ENCODE measurements around the gene APOLD1. TPM values are rescaled to one million over a fixed set of nuclear protein-coding genes. Genes with fewer than 3 reads are reported as not detected.
A peak's percentile ranks its signal among the peaks of the same experiment; 100 is the strongest.
"Not testable (repeated sequence)": the region's sequence is repeated elsewhere in the genome, so short reads cannot be mapped to it uniquely, and the experiment has no call there.

Gene APOLD1
- polyA plus RNA-seq, 4 donors, result 8.4 to 14.9 (median 12.4) TPM

DNA sequence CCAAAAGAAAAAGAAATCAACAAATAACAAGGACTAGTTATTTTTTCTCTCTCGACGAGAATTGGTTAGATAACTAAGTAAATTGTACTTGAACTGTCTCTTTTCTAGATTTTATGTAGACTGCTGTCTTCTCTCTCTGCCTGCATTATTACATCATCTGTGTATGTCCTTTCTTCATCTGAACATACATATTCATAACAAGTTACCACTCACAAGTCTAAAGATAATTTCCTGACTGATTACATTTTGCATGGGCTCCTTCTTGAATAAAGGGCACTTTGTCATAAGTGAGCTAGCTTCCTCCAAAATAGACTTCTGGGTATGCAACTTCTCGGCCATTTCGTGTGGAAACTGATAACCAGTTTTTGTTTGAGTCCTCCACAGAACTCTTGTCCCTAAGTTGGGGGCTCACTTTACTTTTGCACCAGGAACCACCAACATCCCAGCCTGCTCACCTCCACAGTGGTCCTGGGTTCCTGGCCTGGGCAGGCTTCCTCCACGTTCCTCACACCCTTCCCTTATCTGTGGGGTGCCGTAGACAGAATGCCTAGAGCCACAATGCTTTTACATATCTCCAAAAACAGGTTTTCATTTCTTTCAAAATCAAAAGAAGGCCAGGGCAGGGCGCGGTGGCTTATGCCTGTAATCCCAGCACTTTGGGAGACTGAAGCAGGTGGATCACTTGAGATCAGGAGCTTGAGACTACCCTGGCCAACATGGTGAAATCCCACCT, 21.5 kb downstream of the APOLD1 start:
- DNase-seq (ENCODE audit: low read depth in 4 of 4, low spot score in 3 of 4), result no peak

DNA sequence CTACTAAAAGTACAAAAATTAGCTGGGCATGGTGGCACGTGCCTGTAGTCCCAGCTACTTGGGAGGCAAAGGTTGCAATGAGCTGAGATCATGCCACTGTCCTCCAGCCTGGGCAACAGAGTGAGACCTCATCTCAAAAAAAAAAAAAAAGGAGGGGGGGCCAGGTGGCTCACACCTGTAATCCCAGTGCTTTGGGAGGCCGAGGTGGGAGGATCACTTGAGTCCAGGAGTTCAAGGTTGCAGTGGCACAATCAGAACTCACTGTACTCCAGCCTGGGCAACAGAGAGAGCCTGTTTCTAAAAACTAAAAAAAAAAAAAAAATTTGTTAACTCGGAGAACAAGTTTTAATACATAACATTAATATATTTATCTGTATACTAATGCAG, 22.1 kb downstream of the APOLD1 start:
- DNase-seq (ENCODE audit: low read depth in 4 of 4, low spot score in 3 of 4), result not testable (repeated sequence)

DNA sequence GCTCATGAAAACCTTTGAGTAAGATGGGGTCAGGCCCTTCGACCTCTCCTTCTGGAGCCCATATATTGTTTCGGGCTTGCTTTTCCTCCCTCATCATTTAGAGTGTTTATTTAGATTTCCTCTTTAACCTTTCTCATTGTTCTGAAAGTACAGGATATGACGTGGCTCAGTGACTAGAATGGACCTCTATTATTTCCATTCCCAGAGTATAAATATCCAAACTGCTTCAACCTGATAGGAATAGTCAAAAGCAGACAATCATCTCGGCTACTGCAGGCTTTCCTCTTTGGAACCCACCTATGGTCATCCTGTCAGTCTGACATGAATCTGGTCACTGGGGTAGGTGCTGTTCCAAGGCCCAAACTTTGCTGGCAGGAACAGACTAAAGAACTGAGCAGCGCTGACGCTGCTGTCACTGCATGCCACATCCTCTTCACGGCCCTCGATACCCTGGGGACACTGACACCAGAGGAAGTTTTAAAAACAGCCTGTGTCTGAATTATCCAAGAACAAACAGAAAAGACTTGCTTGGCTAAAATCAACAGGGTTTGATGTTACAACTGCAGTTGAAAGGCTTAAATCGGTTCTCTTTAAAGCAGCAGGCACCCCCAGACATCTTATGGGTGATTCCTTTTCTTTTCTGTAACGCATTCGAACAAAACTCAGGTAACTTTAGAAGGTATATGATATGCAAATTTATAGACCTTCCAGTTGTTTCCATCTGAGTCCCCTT, 22.7 kb downstream of the APOLD1 start:
- no peak for DNase-seq (ENCODE audit: low read depth in 4 of 4, low spot score in 3 of 4)

DNA sequence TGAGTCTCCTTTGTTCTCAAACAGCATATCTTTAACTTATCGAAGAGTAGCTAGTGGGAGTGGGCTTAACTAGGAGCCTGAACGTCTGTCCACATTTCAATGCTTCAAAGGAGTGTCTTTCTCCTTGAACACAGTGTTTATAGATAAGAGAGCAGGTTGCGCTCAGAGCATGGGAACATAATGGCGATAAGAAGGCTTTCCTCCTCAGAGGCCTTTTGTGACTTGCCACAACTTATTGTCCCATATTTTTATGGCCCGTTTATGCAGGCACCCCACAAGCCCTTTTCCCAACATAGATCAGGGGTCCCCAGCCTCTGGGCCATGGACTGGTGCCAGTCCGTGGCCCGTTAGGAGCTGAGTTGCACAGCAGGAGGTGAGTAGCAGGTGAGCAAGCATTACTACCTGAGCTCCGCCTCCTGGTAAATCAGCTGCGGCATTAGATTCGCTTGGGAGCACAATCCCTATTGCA, 25.1 kb downstream of the APOLD1 start:
- DNase-seq (ENCODE audit: low read depth in 4 of 4, low spot score in 3 of 4), result no peak

DNA sequence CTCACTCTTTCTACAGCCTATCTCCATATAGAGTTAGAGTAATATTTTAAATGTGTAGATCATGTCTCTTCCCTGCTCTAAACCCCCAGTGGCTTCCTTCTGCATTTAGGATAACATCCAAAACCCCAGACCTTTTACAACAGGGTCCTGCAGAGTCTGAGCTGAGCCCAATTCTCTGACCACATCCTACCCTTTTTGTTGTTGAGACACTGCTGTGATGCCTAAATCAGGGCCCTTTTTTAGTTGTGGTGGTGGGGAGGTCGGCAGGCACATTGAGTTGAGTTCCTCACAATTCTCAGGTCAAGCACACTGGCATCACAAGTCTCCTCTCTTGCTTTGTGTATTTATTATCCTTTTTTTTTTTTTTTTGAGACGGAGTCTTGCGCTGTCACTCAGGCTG, 25.9 kb downstream of the APOLD1 start:
- DNase-seq (ENCODE audit: low read depth in 4 of 4, low spot score in 3 of 4), result no peak

DNA sequence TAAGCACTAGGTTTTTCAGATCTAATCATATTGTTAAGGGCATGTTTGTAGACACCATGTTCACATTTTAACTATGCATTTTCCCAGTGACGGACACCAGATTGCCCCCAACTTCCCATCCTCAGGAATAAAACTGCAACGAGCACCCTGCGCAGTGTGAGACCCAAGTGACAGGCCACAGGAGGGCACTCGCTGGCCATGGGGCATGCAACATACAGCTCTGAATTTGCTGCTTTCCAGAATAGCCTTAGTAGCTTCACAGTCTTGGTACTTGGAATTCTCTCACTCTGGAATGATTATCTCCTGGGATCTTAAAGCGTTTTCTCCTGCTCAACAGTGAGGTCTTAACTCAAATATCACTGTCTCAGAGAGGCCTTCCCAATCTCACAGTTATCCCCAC, 26.7 kb downstream of the APOLD1 start:
- no peak for DNase-seq (ENCODE audit: low read depth in 4 of 4, low spot score in 3 of 4)

DNA sequence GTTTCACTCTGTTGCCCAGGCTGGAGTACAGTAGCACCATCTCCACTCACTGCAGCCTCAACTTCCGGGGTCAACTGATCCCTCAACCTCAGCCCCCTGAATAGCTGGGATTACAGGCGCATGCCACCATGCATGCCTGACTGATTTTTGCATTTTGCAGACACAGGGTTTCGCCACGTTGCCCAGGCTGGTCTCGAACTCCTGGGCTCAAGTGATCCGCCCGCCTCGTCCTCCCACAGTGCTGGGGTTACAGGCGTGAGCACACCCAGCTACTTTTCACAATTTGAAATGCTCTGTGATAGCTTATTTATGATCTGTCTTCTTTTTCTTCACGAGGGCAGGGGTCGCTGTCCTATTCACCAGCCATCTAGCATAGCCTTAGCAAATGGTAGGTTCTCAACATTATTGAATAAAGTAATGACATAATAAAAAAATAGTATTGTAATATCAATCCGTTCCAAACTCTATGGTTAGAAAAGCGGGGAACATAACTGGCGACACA, 27.2 kb downstream of the APOLD1 start:
- no peak for DNase-seq (ENCODE audit: low read depth in 4 of 4, low spot score in 3 of 4)

DNA sequence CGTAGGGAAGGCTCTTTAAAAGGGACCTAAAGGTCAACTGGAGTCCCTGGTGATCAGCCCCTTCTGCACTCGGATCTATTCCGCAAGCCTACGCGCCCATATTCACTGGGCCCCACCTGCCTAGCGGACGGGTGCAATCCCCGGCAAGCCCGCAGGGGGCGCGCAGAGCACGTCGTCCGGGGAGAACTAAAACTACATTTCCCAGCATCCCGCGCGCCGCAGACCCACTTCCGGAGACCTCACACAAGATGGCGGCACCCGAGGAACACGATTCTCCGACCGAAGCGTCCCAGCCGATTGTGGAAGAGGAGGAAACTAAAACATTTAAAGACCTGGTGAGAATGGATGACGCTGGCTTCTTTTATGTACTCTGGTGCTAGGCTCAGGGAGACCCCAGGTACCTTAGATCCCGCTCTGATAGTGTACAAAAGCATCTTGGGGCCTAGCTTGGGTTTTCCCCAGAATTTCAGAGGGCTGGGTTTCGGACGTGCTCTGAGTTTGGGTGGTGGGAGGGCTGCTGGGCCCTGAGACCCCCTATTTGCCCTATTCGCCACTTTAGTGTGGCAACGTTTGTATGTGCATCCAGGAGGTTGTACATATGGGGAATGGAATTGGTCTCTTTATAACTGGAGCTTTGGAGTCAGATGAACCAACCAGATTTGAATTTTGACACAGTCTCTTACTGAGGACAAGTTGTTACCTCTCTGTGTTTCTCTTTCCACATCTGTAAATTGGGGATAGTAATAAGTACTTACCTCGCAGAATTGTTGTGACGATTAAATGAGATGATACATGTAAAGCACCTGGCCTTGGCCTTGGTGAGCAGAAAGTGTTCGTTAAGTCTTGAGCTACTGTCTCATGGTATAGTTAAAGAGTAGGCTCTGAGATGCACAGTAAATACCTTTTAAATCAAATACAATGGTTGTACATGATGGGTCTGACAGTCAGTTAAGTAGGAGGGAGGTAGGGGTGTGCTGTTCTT, 28.0 kb downstream of the APOLD1 start, which contains the start of gene DDX47:
Gene DDX47, plus strand, starts transcription at position 227 of the 982 bp plus-strand sequence. Its CDS starts 22 bp downstream, at position 249.
- DNase-seq (ENCODE audit: low read depth in 4 of 4, low spot score in 3 of 4), result peak; percentile 81 to 84 (median 82)

DNA sequence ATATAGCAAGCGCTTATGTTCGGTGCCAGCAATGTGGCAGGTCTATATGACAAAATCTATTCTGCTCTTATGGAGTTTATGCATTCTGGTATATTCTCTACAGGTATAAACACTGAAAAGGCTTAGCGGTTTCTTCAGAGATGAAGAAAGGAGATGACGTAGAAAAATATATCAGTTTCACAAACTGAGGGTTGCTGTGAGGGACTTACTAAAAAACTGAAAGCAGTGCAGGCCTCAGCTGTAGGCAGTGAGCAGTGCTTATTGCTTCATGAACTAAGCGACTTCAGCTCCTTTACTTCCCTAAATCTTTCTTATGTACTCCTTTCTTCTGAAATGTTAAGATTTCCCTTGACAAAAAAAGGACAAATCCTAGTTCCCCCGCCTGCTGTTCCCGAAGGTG, 32.2 kb downstream of the APOLD1 start:
- no peak for DNase-seq (ENCODE audit: low read depth in 4 of 4, low spot score in 3 of 4)

DNA sequence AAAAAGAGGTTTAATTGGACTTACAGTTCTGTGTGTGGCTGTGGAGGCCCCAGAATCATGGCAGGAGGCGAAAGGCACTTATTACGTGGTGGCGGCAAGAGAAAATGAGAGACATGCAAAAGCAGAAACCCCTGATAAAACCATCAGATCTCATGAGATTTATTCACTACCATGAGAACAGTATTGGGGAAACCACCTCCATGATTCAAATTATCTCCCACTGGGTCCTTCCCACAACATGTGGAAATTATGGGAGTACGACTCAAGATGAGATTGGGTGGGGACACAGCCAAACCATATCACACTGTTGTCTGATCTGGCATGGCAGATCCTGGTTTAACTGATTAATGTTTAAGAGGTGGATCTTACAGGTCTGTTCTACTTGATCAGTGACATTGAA, 33.2 kb downstream of the APOLD1 start:
- DNase-seq (ENCODE audit: low read depth in 4 of 4, low spot score in 3 of 4), result no peak

DNA sequence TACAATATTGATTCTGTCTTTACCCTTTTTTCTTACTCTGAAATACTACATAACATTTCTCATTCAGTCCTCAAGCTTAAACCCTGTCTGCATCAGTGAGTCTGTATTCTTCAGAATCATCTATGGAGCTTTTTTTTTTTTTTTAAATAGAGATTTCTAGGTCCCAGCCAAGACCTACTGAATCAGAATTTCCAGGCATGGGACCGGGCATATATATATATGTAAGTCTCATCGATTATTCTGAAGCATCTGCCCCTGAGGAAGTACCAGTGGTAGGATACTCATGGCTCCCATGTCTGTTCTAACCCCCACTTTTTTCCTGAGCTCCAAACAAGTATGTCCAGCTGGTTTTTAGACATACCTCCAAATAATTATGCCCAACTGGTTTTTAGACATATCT, 33.8 kb downstream of the APOLD1 start:
- no peak for DNase-seq (ENCODE audit: low read depth in 4 of 4, low spot score in 3 of 4)

DNA sequence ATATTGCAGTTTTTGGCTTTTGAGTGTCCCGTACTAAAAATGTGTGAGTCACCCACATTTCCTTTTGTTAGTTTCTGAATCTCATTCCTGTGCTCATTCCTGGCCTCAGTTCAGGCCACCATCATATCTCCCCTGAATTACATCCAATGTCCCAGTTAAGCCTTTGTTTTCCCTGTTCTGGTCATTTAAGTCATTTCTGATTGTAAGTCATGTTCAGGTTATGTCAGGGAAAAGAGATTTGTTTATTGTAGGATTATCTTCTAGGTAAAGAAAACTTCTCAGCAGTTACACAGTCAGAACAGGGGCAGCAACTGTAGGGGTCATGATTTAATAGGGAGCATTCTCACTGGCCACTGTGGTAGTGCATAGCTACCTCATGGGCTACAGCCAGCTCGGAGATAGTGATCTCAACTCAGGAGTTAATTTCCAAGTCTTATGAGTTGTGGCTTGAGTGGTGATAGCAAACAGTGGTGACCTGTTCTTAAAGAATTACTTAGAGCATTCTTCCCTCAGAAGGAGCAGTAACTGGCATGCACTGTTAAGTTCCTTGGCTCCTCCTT, 34.4 kb downstream of the APOLD1 start:
- DNase-seq (ENCODE audit: low read depth in 4 of 4, low spot score in 3 of 4), result no peak

DNA sequence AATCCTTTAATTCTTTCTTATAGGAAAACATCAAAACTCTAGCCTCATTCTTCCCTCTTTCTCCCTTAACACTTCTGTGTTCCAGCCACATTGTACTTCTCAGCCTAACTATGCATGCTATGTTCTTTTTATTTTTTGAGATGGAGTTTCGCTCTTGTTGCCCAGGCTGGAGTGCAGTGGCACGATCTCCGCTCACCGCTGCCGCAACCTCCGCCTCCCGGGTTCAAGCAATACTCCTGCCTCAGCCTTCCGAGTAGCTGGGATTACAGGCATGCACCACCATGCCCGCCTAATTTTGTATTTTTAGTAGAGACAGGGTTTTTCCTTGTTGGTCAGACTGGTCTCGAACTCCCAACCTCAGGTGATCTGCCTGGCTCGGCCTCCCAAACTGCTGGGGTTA, 34.9 kb downstream of the APOLD1 start:
- not testable (repeated sequence) for DNase-seq (ENCODE audit: low read depth in 4 of 4, low spot score in 3 of 4)

DNA sequence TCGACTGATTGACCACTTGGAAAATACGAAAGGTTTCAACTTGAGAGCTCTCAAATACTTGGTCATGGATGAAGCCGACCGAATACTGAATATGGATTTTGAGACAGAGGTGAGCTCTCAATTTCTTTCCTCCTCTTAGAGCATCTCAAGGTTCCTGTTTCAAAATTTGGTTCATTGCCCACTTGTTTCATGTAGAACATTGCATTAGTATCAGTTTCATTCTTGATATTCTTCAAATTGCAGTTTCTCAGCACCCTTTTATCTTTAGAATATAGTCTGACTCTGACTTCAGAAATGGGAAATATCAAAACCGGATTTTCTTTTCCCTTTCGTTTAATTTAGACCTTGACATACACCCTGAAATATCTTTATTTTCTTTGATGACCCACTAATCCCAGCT, 36.5 kb downstream of the APOLD1 start:
- DNase-seq (ENCODE audit: low read depth in 4 of 4, low spot score in 3 of 4), result no peak

DNA sequence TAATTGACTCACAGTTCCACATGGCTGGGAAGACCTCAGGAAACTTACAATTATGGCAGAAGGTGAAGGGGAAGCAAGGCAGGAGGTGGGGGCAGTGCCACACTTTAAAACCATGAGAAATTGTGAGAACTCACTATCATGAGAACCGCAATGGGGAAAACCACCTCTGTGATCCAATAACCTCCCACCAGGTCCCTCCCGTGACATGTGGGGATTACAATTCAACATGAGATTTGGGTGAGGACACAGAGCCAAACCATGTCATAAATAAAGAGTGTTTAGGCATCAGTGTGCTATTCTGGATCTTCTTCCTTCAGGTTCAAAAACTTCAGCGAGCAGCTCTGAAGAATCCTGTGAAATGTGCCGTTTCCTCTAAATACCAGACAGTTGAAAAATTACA, 37.4 kb downstream of the APOLD1 start:
- DNase-seq (ENCODE audit: low read depth in 4 of 4, low spot score in 3 of 4), result no peak

DNA sequence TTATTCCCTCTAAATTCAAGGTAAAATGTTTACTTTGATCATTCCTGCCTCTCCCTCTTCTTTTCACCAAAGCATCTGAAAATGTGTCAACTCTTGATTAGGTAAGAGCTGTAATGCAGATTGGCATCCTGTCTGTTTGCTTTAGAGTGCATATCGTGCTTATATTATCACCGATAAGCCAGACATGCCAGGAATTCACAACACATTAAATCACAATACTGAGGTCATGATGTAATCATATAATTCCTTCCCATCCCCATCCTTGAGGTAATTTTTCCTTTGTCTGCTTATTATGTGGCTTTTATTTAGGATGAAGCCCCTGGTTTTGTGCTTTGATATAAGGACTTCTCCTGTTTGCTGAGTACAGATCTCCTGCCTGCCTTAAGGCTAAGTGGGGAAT, 37.8 kb downstream of the APOLD1 start:
- no peak for DNase-seq (ENCODE audit: low read depth in 4 of 4, low spot score in 3 of 4)

DNA sequence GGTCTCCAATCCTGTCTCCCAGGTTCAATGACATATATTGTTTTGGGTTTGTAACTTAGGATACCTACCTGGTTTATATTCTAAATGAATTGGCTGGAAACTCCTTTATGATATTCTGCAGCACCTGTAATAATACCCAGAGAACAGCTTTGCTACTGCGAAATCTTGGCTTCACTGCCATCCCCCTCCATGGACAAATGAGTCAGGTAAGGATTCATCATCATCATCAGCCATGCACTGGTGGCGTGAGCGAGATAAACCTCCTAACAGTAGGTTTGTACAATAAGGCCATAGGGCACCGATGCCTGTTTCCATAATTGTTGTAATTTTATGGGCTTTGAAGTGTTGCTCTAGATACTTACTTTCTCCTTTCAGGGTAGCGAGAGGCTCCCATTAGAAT, 38.4 kb downstream of the APOLD1 start:
- DNase-seq (ENCODE audit: low read depth in 4 of 4, low spot score in 3 of 4), result no peak

DNA sequence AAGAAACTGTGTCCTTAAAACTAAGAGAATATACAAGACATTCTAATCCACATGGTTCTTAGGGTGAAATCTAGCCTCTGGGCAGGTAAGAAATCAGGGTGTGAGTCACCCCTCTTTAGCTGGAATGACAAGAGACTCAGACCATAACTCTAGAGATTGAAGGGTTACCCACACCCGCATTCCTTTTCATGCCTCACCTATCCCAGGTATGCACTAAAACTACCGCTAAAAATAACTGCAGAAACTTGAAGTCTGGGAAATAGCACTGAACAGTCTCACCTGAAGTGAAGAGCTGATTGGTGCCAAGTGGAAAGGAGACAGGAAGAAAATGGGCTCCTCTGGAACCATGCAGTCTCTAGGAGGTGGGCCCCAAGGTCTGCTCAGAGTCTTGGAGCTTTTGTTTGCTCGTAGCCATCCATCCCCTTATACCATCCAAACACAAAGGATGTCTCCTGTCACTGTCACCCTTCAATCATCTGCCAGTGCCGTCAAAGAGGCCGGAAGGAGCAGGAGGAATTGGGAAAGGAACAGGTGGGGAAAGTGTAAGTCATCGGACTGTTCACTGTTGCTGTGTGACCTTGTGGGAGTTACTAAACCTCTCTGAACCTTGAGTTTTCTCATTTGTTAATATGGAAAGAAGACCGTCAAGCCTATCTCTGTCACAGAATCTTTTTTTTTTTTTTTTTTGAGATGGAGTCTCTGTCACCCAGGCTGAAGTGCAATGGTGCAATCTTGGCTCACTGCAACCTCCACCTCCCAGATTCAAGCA, 50.1 kb downstream of the APOLD1 start:
- DNase-seq (ENCODE audit: low read depth in 4 of 4, low spot score in 3 of 4), result no peak

DNA sequence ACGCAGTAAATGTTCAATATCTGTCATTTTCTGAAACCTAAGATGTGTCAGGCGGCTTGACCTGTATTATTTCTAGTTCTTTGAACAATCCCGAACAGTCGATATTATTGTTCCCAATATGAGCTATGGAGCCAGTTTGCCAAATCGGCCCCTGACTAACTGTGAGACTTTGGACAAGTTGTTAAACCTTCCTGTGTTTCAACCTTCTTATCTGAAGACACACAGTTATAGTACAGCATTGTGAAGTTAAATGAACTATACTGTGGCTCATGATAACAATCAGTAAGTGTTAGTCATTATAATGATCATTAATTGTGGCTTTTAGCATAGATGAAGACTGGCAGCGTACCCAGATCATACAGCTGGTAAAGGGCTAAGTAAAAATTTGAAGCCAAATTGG, 51.1 kb downstream of the APOLD1 start:
- DNase-seq (ENCODE audit: low read depth in 4 of 4, low spot score in 3 of 4), result no peak

Measured in left renal pelvis (tissue), 4 donors.